Mesothelial cell of epicardium (in vitro differentiated cells): ENCODE results near the gene CBX4. TPM values are rescaled to one million over a fixed set of nuclear protein-coding genes. Genes with fewer than 3 reads are reported as not detected.
A peak's percentile ranks its signal among the peaks of the same experiment; 100 is the strongest.

Experiments used
- DNase-seq, 2 experiments: peaks; one replicate each; pipeline ENCODE4 v3.0.0; 2021; ENCODE audit warnings: low spot score in 2 of 2; ENCODE audit not compliant: unreplicated experiment in 2 of 2
- H3K27ac Mint-ChIP-seq: 2 replicates; pipeline ENCODE4 v1.8.0; 2021; ENCODE audit warnings: mixed read lengths
- H3K27me3 Mint-ChIP-seq: 2 replicates; pipeline ENCODE4 v1.8.0; 2021; ENCODE audit warnings: low read depth, mixed read lengths
- H3K36me3 Mint-ChIP-seq: 2 replicates; pipeline ENCODE4 v1.8.0; 2021; ENCODE audit warnings: mixed read lengths
- H3K4me1 Mint-ChIP-seq: 2 replicates; pipeline ENCODE4 v1.8.0; 2021; ENCODE audit warnings: mixed read lengths
- H3K4me3 Mint-ChIP-seq: 2 replicates; pipeline ENCODE4 v1.8.0; 2021; ENCODE audit warnings: mild to moderate bottlenecking, moderate library complexity, mixed read lengths
- H3K9me3 Mint-ChIP-seq: 2 replicates; pipeline ENCODE4 v1.8.0; 2021; ENCODE audit warnings: mixed read lengths
- CTCF ChIP-seq: fragments of 200-600 bp; sonication (generic); IDR thresholded peaks from one replicate; pipeline ENCODE4 v1.5.0; 2021; ENCODE audit warnings: antibody characterized with exemption; ENCODE audit not compliant: unreplicated experiment
- total RNA-seq: library from RNA; stranded (reverse); gene quantifications from 3 replicates; pipeline ENCODE4 v1.2.1, GENCODE V29; 2021

CBX4 gene
- total RNA-seq, 1 donor from 2014 or later, result 32.1 TPM

DNA sequence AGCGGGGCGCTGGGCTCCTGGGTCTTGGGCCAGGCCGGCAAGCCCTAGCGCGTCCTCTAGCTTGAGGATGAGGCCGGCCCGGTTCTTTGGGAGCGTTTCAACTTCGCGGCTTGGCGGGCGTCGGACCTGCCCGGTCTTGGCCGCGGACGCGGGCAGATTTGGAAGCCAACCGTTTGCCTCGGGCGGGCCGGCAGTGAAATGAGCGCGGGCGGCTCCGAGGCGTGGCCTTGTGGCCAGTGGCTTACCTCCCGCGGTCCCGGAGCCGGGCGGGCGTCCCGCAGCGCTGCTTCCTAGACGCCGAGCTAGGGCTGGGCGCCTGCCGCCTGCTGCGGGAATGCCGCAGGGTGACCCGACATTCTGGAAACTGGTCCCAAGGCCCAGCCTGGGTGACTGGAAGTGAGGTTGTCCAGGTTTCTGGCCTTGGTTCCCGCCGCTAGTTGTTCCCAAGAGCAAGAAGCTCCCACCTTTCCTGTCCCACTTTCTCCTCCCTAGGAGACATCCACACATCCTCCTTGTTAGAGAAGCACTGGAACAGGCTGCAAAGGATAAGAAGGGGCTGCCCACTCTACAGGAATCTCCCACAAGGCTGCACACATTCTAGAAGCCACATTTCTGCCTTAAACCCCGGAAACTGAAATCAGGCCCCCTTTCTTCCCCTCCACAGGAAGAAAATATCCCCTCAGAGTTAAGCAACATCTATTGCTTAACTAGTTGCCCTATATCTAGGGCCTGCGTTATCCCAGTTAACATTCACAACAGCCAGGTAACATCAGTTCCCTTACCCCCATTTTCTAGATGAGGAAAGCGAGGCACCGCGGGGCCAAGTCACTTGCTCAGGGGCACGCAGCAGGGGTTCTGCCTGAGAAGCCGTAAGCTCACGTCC lies 37.8 kb downstream of the CBX4 start:
- Mint-ChIP-seq H3K27ac (no peak overlapping the region), H3K9me3 (no peaks in the 10 kb centered on the region), H3K27me3 (peaks cover 82% of the 10 kb centered on the region), H3K4me3 (no peak overlapping the region), H3K4me1 (peaks cover 18% of the 10 kb centered on the region), H3K36me3 (no peaks in the 10 kb centered on the region)
- TF ChIP-seq CTCF, result no peak
- peak in 1 of 2 experiments; percentile 50 for DNase-seq

- peaks cover 27% of the 10 kb centered on the region for H3K4me1 Mint-ChIP-seq
Measured at GRCh38 chr17:79800325-79801155, 38.7 kb downstream of the CBX4 start.

GRCh38 chr17:79799538-79800324 lies 39.5 kb downstream of the CBX4 start:
- Mint-ChIP-seq H3K36me3 (no peaks in the 10 kb centered on the region), H3K27me3 (peaks cover 66% of the 10 kb centered on the region), H3K9me3 (no peaks in the 10 kb centered on the region), H3K4me1 (peaks cover 27% of the 10 kb centered on the region), H3K4me3 (peak overlapping the region; percentile 14), H3K27ac (no peak overlapping the region)
- DNase-seq, result no peak
- TF ChIP-seq CTCF, result no peak

More at GRCh38 chr17:79800325-79801155, 38.7 kb downstream of the CBX4 start:
- DNase-seq, result peak in 1 of 2 experiments; percentile 53
- Mint-ChIP-seq H3K27me3 (peaks cover 74% of the 10 kb centered on the region), H3K4me3 (peak overlapping the region; percentile 39), H3K9me3 (no peaks in the 10 kb centered on the region), H3K27ac (peak overlapping the region; percentile 58), H3K36me3 (no peaks in the 10 kb centered on the region)
- TF ChIP-seq CTCF, result no peak

- Mint-ChIP-seq H3K4me1 (peaks cover 27% of the 10 kb centered on the region), H3K4me3 (peak overlapping the region; percentile 14), H3K27me3 (peaks cover 60% of the 10 kb centered on the region), H3K27ac (no peak overlapping the region), H3K9me3 (no peaks in the 10 kb centered on the region), H3K36me3 (no peaks in the 10 kb centered on the region)
- TF ChIP-seq CTCF, result no peak
- DNase-seq, result peak in 1 of 2 experiments; percentile 51
Measured at GRCh38 chr17:79799174-79799537, 40.1 kb downstream of the CBX4 start.
